ENCODE measurements around the gene DNAH12. TPM values are rescaled to one million over a fixed set of nuclear protein-coding genes. Genes with fewer than 3 reads are reported as not detected.

The DNAH12 gene
- total and polyA plus RNA-seq, 2 of the 4 experiments (the other 2 are of a cell fraction) = under 0.01 to 0.02 TPM

- H4K20me1 ChIP-seq (ENCODE audit: insufficient read depth, low read length) = peaks cover 14% of the 10 kb centered on the region
- intact Hi-C loops (cut with micrococcal nuclease) (loop anchor here (5.0 kb wide), 1 partner anchor 387 kb away; no protein-coding TSS in a partner anchor), dilution Hi-C loops (cut with HindIII; ENCODE audit: low sequenced_read_pairs, unreplicated experiment) (no loop called here), in situ Hi-C loops (cut with MboI; ENCODE audit: low sequenced_read_pairs) (loop anchor here (25.0 kb wide), 1 partner anchor 397 kb away; the partner anchor contains the start of gene IL17RD)
- H2AK9ac ChIP-seq (replicated peaks; ENCODE audit: low read depth, low read length, poor library complexity) = no peak overlapping the region
- no peak overlapping the region for H4K5ac ChIP-seq (ENCODE audit: low read depth, low read length)
- no peak overlapping the region for H2BK20ac ChIP-seq (ENCODE audit: low read depth, low read length)
- TF ChIP-seq RFX5 (IDR thresholded peaks at IDR 0.05; ENCODE audit: low read depth, low read length) (no peak), MAZ (IDR thresholded peaks at IDR 0.05; ENCODE audit: borderline replicate concordance, low read depth, low read length) (no peak), CHD1 (IDR thresholded peaks at IDR 0.05; ENCODE audit: low read depth, low read length) (no peak), ELK1 (IDR thresholded peaks at IDR 0.05; ENCODE audit: borderline replicate concordance, low read depth, low read length) (no peak)
- no peak overlapping the region for H2BK120ac ChIP-seq (ENCODE audit: low read depth, low read length)
- no CpG with 5 or more reads among the region's 1 CpG for WGBS, 2 experiments (ENCODE audit: extremely low coverage in 2 of 2, insufficient read length in 1 of 2)
- H3K4me1 ChIP-seq (ENCODE audit: control insufficient read depth, insufficient read depth, low read length) = peaks cover 1% of the 10 kb centered on the region; the same call in 1 of the 2 replicates
- BruUV-seq (replicated peaks) = no TSS peak
- ATAC-seq (ENCODE audit: low read depth) (no peak), DNase-seq (peak; percentile 52)
- POLR2A ChIA-PET (ENCODE audit: unreplicated experiment) = no interaction called here
- H3K18ac ChIP-seq (ENCODE audit: low read depth, low read length) = no peak overlapping the region
- no peak overlapping the region for H3K27ac ChIP-seq (ENCODE audit: insufficient read depth, low read length)
- H3K9me3 ChIP-seq (ENCODE audit: control insufficient read depth, insufficient read depth, low read length) = no peaks in the 10 kb centered on the region
- H3K27me3 ChIP-seq (ENCODE audit: control insufficient read depth, insufficient read depth, low read length) = no peaks in the 10 kb centered on the region
- CTCF ChIA-PET = no interaction called here
- H3K23ac ChIP-seq (ENCODE audit: low read depth, low read length) = no peak overlapping the region
- peaks cover 6 to 35% of the 10 kb centered on the region in 2 experiments for H3K79me1 ChIP-seq (ENCODE audit: low read depth in 1 of 2, low read length in 2 of 2)
- H2BK5ac ChIP-seq (ENCODE audit: low read depth, low read length, poor library complexity, severe bottlenecking) = no peak overlapping the region
- H3K56ac ChIP-seq (ENCODE audit: extremely low read depth, insufficient read depth, low read length) = no peak overlapping the region
- H3K4me2 ChIP-seq (ENCODE audit: low read depth, low read length) = no peak overlapping the region; the same call in 1 of the 2 replicates
- H3K4ac ChIP-seq (ENCODE audit: low read depth, low read length) = no peak overlapping the region
- no peak overlapping the region for H3K14ac ChIP-seq (replicated peaks; ENCODE audit: low read depth, low read length)
- no peak overlapping the region for H4K91ac ChIP-seq (ENCODE audit: insufficient read depth, low read depth, low read length)
- H2AFZ ChIP-seq (replicated peaks; ENCODE audit: low read length, poor library complexity) = no peak overlapping the region
- H4K8ac ChIP-seq (ENCODE audit: low read depth in 2 of 2, low read length in 2 of 2) = no peak overlapping the region
- H3K9me1 ChIP-seq (ENCODE audit: insufficient read depth, low read length) = peaks cover 4% of the 10 kb centered on the region; the same call in 1 of the 2 replicates
- H2AK5ac ChIP-seq (ENCODE audit: low read depth, low read length) = no peak overlapping the region
- H3K4me3 ChIP-seq (ENCODE audit: insufficient read depth, low read depth, low read length) = no peak overlapping the region
- H3K9ac ChIP-seq (ENCODE audit: low read depth, low read length) = no peak overlapping the region
- no peak overlapping the region for H2BK15ac ChIP-seq (ENCODE audit: low read depth, low read length)
- H3K36me3 ChIP-seq (ENCODE audit: control insufficient read depth, insufficient read depth, low read length) = peaks cover 6% of the 10 kb centered on the region
These were observed 15.4 kb upstream of the DNAH12 start for GRCh38 chr3:57559526-57559925.

Measured in IMR-90 (cell line).